Type B pancreatic cell (in vitro differentiated cells): Measurements from ENCODE around the gene CD2. TPM values are rescaled to one million over a fixed set of nuclear protein-coding genes. Genes with fewer than 3 reads are reported as not detected.

ENCODE experiments used
- DNase-seq: peaks from one replicate; pipeline ENCODE4 v3.0.0; 2021; ENCODE audit warnings: mixed read lengths; ENCODE audit not compliant: unreplicated experiment; ENCODE audit errors: extremely low spot score
- H3K27ac Mint-ChIP-seq: 2 replicates; pipeline ENCODE4 v1.8.0; 2021; ENCODE audit warnings: mild to moderate bottlenecking, mixed read lengths
- H3K27me3 Mint-ChIP-seq: 2 replicates; pipeline ENCODE4 v1.8.0; 2021; ENCODE audit warnings: mixed read lengths
- H3K36me3 Mint-ChIP-seq: 2 replicates; pipeline ENCODE4 v1.8.0; 2021; ENCODE audit warnings: mixed read lengths
- H3K4me1 Mint-ChIP-seq: one replicate; pipeline ENCODE4 v1.8.0; 2021; ENCODE audit warnings: mixed read lengths; ENCODE audit not compliant: unreplicated experiment
- H3K4me3 Mint-ChIP-seq: 2 replicates; pipeline ENCODE4 v1.8.0; 2021; ENCODE audit warnings: mild to moderate bottlenecking, mixed read lengths
- H3K9me3 Mint-ChIP-seq: 2 replicates; pipeline ENCODE4 v1.8.0; 2021; ENCODE audit warnings: mixed read lengths
- CTCF ChIP-seq: fragments of 200-600 bp; sonication (generic); conservative IDR thresholded peaks from 2 replicates; pipeline ENCODE4 v1.5.0; 2021; ENCODE audit warnings: antibody characterized with exemption, mild to moderate bottlenecking
- total RNA-seq: library from RNA; stranded (reverse); gene quantifications from 2 replicates; pipeline ENCODE4 v1.2.1, GENCODE V29; 2021; ENCODE audit warnings: low replicate concordance

Gene CD2
- total RNA-seq, 1 donor from 2014 or later = not detected

GRCh38 chr1:116763116-116763786, 9.0 kb downstream of the CD2 start:
- no peak overlapping the region for H3K4me3 Mint-ChIP-seq
- H3K27me3 Mint-ChIP-seq = no peaks in the 10 kb centered on the region
- H3K27ac Mint-ChIP-seq = peak overlapping the region; percentile 72
- H3K36me3 Mint-ChIP-seq = no peaks in the 10 kb centered on the region
- no peak for TF ChIP-seq CTCF
- no peak for DNase-seq
- H3K9me3 Mint-ChIP-seq = no peaks in the 10 kb centered on the region
- H3K4me1 Mint-ChIP-seq = peaks cover 23% of the 10 kb centered on the region

- TF ChIP-seq CTCF = peak; percentile 63
- H3K36me3 Mint-ChIP-seq = no peaks in the 10 kb centered on the region
- H3K4me1 Mint-ChIP-seq = peaks cover 23% of the 10 kb centered on the region
- H3K27ac Mint-ChIP-seq = peak overlapping the region; percentile 72
- H3K27me3 Mint-ChIP-seq = no peaks in the 10 kb centered on the region
- no peaks in the 10 kb centered on the region for H3K9me3 Mint-ChIP-seq
- DNase-seq = no peak
- H3K4me3 Mint-ChIP-seq = no peak overlapping the region
Observed at GRCh38 chr1:116763787-116764465, 9.7 kb downstream of the CD2 start.

- no peak for DNase-seq
- Mint-ChIP-seq H3K9me3 (no peaks in the 10 kb centered on the region), H3K27ac (no peak overlapping the region), H3K36me3 (no peaks in the 10 kb centered on the region), H3K4me1 (peaks cover 23% of the 10 kb centered on the region), H3K27me3 (no peaks in the 10 kb centered on the region), H3K4me3 (no peak overlapping the region)
- no peak for TF ChIP-seq CTCF
Observed at GRCh38 chr1:116764466-116764898, 10.3 kb downstream of the CD2 start.

- H3K27ac Mint-ChIP-seq = no peak overlapping the region
- DNase-seq = no peak
- no peaks in the 10 kb centered on the region for H3K36me3 Mint-ChIP-seq
- no peaks in the 10 kb centered on the region for H3K27me3 Mint-ChIP-seq
- H3K4me3 Mint-ChIP-seq = no peak overlapping the region
- H3K9me3 Mint-ChIP-seq = no peaks in the 10 kb centered on the region
- peaks cover 23% of the 10 kb centered on the region for H3K4me1 Mint-ChIP-seq
- TF ChIP-seq CTCF = no peak
Observed at GRCh38 chr1:116764906-116765862, 11.0 kb downstream of the CD2 start.

GRCh38 chr1:116765962-116766361, 11.7 kb downstream of the CD2 start:
- TF ChIP-seq CTCF = no peak
- Mint-ChIP-seq H3K36me3 (no peaks in the 10 kb centered on the region), H3K27me3 (no peaks in the 10 kb centered on the region), H3K4me1 (peaks cover 23% of the 10 kb centered on the region), H3K27ac (no peak overlapping the region), H3K9me3 (no peaks in the 10 kb centered on the region), H3K4me3 (no peak overlapping the region)
- DNase-seq = no peak
